ENCODE measurements around the gene NCKAP1.

DNA sequence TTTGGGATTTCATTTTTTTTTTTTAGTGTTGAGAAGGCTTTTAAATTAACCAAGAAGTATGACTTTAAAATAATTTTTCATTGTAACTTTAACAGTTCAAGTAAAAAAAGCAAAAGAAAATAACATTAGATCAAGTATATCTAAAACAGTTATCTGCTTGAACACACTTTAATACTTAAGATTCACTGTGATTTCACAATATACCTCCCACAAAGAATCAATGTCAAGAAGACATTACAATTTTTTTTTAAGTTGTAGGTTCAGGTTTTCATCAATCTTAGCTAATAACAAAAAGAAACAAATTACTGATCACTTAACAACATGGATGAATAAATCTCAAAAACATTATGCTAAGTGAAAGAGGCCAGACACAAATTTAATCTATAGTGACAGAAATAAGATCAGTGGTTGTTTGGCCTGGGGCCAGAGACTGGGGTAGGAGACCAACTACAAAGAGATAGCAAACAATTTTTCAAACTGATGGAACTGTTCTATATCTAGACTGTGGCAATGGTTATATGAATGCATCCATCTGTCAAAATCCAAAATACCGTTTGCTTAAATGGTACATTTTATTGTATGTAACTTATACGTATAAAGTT lies 97.0 kb downstream of the NCKAP1 start:
- TF ChIP-seq, protein P1, sequence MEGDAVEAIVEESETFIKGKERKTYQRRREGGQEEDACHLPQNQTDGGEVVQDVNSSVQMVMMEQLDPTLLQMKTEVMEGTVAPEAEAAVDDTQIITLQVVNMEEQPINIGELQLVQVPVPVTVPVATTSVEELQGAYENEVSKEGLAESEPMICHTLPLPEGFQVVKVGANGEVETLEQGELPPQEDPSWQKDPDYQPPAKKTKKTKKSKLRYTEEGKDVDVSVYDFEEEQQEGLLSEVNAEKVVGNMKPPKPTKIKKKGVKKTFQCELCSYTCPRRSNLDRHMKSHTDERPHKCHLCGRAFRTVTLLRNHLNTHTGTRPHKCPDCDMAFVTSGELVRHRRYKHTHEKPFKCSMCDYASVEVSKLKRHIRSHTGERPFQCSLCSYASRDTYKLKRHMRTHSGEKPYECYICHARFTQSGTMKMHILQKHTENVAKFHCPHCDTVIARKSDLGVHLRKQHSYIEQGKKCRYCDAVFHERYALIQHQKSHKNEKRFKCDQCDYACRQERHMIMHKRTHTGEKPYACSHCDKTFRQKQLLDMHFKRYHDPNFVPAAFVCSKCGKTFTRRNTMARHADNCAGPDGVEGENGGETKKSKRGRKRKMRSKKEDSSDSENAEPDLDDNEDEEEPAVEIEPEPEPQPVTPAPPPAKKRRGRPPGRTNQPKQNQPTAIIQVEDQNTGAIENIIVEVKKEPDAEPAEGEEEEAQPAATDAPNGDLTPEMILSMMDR (IDR thresholded peaks at IDR 0.05; ENCODE audit: low read depth, low read length, missing input control), result no peak
- TF ChIP-seq RAD21 (IDR thresholded peaks at IDR 0.05) (no peak), YY1 (IDR thresholded peaks at IDR 0.05) (no peak), GABPA (IDR thresholded peaks at IDR 0.05 in 1 of 2, conservative IDR thresholded peaks at IDR 0.05 in 1 of 2) (no peak), JUND (IDR thresholded peaks at IDR 0.05) (no peak), FOXA1 (IDR thresholded peaks at IDR 0.05) (no peak), EGR1 (IDR thresholded peaks at IDR 0.05; ENCODE audit: low read depth in 2 of 2) (no peak), TAF1 (conservative IDR thresholded peaks at IDR 0.05) (no peak), FOXA2 (IDR thresholded peaks at IDR 0.05) (no peak), RXRA (IDR thresholded peaks at IDR 0.05) (no peak)
- TF ChIP-seq, protein P2, sequence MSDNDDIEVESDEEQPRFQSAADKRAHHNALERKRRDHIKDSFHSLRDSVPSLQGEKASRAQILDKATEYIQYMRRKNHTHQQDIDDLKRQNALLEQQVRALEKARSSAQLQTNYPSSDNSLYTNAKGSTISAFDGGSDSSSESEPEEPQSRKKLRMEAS (IDR thresholded peaks at IDR 0.05), result no peak
- TF ChIP-seq, protein P3, sequence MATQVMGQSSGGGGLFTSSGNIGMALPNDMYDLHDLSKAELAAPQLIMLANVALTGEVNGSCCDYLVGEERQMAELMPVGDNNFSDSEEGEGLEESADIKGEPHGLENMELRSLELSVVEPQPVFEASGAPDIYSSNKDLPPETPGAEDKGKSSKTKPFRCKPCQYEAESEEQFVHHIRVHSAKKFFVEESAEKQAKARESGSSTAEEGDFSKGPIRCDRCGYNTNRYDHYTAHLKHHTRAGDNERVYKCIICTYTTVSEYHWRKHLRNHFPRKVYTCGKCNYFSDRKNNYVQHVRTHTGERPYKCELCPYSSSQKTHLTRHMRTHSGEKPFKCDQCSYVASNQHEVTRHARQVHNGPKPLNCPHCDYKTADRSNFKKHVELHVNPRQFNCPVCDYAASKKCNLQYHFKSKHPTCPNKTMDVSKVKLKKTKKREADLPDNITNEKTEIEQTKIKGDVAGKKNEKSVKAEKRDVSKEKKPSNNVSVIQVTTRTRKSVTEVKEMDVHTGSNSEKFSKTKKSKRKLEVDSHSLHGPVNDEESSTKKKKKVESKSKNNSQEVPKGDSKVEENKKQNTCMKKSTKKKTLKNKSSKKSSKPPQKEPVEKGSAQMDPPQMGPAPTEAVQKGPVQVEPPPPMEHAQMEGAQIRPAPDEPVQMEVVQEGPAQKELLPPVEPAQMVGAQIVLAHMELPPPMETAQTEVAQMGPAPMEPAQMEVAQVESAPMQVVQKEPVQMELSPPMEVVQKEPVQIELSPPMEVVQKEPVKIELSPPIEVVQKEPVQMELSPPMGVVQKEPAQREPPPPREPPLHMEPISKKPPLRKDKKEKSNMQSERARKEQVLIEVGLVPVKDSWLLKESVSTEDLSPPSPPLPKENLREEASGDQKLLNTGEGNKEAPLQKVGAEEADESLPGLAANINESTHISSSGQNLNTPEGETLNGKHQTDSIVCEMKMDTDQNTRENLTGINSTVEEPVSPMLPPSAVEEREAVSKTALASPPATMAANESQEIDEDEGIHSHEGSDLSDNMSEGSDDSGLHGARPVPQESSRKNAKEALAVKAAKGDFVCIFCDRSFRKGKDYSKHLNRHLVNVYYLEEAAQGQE (IDR thresholded peaks at IDR 0.05), result no peak

All from liver (tissue), 3 donors.